GM11168 (cell line): ENCODE measurements around the gene MRPL20.
"Not testable (repeated sequence)": the region's sequence is repeated elsewhere in the genome, so short reads cannot be mapped to it uniquely, and the experiment has no call there.

Source experiments
- in situ Hi-C: fragments of 300-500 bp; cut with MboI; formaldehyde crosslinking; loops from one replicate; pipeline ENCODE4 v1.12.0; 2022; ENCODE audit warnings: low sequenced_read_pairs; ENCODE audit not compliant: unreplicated experiment

The MRPL20 gene

DNA sequence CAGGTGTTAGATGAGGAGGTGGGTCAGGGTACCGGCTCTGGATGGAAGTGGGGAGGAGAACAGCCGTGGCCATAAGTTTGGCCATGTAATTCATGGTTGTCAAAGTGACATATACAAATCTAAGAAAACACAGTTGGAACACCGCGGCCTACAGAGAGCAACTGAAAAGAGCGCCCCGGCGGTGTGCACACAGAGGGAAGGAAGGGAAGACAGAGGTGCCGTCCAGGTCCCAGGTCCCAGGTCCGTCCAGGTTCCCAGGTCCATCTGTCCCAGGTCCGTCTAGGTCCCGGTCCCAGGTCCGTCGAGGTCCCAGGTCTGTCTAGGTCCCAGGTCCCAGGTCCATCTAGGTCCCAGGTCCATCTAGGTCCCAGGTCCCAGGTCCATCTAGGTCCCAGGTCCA is 4.5 kb upstream of the MRPL20 start:
- in situ Hi-C loops: no loop called here

DNA sequence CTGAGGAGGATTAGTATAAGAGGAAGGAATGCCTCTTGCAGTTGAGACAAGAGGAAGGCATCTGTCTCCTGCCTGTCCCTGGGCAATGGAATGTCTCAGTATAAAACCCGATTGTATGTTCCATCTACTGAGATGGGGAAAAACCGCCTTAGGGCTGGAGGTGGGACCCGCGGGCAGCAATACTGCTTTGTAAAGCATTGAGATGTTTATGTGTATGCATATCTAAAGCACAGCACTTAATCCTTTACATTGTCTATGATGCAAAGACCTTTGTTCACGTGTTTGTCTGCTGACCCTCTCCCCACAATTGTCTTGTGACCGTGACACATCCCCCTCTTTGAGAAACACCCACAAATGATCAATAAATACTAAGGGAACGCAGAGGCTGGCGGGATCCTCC is 3.1 kb upstream of the MRPL20 start:
- in situ Hi-C loops: not testable (repeated sequence)

DNA sequence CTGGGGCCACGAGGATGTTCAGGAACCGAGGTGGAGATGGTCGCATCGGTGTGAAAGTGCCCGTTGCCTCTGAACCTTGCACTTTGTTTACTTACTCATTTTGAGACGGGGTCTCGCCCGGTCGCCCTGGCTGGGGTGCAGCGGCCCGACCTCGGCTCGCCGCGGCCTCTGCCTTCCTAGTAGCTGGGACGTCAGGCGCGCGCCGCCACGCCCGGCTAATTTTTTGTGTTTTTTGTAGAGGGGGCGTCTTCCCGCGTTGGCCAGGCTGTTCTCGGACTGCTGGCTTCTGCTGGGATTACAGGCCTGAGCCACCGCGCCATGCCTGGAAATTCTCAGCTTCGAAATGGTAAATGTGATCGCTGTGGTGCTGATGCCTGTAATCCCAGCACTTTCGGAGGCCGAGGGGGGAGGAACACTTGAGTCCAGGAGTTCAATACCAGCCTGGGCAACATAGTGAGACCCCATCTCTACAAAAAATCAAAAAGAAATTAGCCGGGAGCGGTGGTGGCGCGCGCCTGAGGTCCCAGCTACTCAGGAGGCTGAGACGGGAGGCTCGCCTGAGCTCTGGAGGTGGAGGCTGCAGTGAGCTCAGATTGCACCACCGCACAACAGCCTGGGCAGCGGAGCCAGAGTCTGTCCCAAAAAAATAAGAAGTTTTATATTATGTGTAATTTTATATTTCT is 684 bp upstream of the MRPL20 start:
- in situ Hi-C loops: no loop called here

DNA sequence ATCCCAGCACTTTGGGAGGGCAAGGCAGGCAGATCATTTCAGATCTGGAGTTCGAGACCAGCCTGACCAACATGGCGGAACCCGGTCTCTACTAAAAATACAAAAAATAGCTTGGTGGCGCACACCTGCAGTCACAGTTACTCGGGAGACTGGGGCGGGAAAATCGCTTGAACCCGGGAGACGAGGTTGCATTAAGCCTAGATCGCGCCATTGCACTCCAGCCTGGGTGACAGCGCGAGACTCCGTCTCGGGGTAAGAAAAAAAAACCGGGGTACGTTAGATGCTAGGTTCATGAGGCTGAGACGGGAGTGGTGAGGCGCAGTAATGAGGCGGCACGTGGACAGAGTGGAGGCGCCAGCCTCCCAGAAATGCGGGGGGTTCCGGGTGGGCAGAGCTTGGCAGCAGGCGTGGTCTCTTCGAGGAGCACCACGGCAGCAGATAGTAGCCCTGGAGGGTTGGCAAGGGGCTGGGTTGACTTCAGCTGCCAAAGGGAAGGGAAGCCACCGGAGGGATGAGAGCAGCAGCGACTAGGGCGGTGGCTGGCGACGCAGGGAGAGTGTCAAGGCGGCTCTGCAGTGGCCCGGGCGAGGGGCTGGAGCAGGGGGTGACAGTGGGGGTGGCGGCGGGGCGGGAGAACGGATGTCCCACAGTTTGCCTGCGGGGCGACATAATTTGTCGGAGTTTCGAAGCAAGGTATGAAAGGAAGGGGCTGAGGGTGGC is 832 bp downstream of the MRPL20 start:
- in situ Hi-C loops: no loop called here

DNA sequence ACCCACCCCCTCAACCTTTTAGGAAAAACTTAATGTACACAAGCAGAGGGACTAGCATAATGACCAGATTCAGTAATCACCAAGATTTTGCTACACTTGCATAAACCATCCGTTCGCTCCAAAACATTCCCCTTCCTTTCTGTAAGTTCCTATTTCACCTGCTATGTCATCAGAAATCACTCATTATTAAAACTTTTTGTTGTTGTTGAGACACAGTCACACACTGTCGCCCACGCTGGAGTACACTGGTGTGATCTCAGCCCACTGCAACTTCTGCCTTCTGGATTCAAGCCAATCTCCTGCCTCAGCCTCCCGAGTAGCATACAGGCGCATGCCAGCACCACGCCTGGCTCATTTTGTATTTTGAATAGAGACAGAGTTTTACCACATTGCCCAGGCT is 3.4 kb downstream of the MRPL20 start:
- in situ Hi-C loops: no loop called here

DNA sequence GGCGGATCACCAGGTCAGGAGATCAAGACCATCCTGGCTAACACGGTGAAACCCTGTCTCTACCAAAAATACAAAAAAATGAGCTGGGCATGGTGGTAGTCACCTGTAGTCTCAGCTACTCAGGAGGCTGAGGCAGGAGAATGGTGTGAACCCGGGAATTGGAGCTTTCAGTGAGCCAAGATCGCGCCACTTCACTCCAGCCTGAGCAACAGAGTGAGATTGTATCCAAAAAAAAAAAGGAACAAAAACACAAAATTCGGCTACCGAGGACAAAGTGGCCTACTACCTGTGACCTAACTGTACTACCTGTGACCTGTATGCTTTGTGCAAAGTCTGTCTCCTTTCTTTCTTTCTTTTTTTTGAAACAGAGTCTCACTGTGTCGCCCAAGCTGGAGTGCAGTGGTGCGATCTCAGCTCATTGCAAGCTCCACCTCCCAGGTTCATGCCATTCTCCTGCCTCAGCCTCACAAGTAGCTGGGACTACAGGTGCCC is 4.1 kb downstream of the MRPL20 start:
- in situ Hi-C loops: not testable (repeated sequence)

DNA sequence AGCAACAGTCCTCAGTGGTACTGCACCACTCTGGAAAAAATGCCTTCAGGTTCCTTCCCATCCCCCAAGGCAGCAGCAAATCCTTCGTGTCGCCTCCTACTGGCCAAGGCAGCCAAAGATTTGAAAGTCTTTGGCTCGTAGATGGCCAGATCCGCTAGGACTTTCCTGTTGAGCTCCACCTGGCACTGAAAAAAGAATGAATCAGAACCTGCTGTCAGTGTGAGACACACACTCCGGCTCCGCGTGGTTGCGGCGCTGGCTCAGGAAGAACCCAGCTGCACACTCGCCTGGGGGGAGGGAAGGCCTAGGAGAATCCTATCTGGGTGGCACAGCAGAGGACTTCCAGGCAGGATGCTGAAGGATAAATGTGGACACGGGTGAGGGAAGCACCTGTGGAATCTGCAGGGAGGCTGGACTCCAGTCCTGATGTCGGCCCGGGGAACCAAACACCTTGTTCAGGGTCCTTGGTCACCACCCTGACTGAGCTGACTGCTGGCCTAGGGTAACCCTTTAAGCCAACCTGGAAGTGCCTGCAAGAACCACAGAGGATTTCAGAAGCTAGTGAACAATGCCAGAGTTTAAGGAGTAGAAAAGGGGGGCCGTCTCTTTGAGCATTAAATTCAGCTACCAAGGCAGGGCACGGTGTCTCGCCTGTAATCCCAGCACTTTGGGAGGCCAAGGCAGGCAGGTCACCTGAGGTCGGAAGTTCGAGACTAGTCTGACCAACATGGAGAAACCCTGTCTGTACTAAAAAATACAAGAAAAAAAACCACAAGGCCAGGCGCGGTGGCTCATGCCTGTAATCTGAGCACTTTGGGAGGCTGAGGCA is 4.8 kb downstream of the MRPL20 start:
- in situ Hi-C loops: no loop called here

DNA sequence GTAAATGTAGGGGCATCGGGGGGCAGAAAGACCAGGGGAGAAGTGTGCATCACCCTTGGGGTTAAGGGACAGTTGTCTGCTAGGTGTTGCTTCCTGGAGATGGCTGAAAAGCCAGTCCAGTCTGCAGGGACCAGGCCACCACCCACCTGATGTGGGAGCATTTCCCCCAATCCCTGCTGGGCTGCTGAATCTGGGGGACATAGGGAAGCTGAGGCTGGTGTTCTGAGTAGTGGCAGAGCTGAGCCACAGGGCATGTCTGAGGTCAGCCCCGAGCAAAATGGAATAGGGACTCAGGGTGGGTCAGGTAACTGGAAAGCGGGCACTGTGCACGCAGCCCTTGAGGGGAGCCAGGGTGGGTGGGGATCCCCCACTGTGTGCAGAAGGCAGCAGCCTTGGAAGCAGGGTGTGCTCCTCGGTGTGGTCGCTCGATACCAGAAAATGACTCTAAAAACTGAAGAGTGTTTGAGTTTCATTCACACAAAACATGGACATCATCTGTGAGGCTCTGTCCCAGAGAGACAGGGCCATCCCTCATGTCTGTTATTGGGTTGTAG is 5.6 kb downstream of the MRPL20 start:
- in situ Hi-C loops: no loop called here

DNA sequence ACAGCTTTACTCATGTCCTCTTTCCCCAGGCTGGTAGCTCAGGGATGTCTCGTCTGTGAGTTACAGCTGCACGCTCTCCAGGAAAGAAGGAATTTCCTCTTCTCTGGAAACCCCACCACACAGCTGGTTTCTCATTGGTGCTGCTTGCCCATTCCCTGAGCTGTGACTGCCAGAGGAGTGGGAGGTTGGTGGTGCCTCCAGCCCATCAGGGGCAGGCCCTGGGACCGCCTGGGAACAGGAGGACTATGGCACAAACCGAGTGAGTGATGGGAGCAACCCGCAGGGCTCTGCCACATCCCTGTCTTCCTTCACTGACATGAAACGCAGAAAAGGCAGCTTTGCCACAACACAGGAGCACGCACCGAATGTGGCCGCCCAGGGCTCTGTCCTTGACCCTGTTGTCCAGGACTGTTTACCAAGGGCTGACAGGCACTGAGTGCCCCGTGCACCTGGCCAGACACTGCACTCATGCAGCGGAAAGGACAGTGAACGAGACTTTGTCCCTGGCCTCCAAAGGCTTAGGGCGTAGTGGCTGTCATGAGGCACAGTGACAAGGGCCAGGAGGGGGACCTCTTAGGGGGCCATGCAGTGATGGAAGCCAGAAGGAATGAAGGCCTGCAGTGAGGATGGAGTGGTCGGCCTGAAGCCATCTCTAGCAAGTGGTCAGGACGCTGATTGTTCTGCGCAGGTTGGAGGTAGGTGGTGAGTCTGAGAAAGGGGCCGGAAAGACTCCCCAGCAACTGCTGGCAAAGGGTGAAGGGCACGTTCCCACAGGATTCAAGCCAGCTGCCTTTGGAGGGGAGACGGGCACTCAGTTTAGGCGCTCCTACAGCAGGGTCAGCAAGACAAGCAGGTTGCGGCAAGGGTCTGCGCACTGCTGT is 6.3 kb downstream of the MRPL20 start:
- in situ Hi-C loops: no loop called here

DNA sequence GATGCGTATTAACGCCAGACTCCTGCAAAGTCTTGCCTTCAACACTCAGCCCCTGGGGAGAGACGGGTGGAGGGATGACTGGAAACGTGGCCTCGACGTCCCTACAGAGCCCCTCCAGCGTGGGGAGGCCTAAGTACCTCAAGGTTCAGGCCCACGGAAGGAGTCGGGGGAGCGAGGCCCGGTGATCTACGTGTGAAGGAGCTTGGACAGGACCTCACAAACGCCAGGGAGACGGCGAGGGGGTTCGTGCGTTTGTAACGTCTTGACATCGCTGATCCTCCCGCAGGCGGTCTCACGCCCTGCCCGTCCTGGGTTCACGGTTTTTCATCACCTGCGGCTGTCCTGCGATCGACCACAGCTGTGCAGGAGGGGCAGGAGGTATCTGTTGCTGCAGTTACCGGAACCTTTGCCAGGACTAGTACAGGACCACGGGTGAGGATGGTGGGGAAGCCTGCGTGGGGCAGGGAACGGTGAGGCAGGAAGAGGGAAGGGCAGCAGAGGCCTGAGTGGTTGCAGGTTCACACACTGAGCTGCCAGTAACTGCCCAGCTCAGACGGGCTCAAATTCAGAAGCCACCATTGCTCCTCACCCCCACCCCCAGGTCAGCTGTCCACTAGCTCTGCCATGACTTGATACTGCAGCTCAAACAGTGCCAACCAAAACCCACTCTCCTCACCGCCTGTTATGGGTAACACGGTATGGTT is 7.1 kb downstream of the MRPL20 start:
- in situ Hi-C loops: no loop called here

DNA sequence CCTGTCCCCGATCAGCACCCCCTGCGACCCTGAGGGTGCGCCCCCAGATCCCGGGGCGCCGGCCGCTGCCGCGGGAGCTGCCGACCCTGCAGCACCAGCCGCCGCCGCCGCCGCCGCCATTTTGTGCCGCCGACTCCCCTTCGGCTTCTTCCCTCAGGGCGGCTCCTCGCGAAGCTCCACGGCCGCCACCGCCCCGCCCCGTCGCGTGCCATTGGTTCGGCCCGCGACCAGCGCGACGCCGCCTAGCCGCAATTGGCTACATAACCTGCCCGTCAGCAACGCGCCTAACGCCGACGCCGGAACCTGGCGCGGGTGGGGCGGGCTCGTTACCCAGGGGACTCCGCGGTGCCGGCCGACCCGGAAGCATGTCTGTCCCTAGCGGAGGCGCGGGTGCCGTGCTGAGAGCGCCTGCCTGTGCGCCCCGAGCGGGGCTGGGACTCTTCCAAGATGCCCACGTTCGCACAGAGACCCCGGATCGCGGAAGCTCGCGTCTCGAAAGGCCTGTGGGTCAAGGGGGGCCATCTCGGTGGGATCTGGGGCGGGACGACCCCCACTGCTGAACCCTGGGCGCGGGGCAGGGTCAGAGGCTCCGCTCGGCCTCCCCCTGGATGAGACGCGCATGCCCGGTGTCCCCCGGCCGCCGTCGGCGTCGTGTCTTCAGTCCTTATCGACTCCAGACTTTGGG is 7.8 kb downstream of the MRPL20 start, which contains the start of gene CCNL2:
Gene CCNL2 (minus strand): TSS at position 149 of the 685 bp plus-strand sequence. CDS start 29 bp downstream, at position 120.
- in situ Hi-C loops: no loop called here

DNA sequence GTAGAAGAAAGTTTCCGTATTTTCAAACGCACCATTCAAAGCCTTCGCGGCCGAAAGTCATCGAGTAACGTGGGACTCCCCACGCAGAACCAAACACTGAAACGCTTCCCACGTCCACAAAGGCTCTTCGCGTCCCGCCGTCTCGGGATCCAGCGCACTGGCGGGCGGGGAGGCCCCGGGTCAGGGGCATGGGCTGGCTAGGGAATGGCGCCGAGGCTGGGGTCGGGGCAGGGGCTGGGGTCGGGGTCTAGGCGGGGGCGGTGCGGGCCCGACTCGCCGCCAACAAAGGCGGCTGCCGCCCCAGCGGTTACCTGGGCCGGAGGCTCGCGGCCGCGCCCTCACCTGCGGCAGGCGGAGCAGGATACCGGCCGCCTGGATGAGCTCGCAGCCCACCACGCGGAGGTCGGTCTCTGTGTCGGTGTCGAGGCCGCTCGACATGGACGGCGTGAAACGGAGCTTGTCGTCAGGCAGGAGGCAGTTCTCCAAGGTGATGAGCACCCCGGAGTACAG is 8.4 kb downstream of the MRPL20 start:
- in situ Hi-C loops: no loop called here

DNA sequence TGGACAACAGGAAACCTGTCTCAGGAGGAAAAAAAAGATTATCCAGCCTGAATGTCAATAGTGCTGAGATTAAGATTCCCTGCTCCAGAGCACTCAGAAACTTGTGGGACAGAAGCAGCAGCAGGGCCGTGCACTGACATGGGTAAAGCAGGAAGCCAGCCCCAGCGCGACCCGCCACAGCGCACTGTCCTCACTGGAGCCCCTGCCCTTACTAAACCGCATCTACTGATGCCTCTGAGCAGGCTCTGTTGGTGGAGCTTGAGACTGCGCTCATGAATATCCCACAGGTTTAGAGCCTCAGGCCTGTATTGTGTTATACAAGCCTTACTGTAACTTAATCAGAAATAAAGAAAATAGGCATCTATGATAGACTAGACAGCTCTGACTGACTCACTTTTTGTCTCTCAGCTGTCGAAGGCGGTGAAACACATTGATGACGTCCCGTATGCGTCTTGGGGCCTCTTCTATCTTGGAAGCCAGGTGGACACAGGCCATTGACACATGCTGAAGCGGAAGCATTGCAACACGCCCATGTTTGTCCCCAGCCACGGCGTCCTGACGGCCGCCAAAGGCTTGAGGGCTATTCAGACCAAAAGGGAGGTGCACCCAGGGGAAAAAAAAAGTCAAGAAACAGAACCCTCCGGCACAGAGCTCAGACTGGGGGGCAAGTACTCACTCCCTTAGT is 9.1 kb downstream of the MRPL20 start:
- in situ Hi-C loops: no loop called here

DNA sequence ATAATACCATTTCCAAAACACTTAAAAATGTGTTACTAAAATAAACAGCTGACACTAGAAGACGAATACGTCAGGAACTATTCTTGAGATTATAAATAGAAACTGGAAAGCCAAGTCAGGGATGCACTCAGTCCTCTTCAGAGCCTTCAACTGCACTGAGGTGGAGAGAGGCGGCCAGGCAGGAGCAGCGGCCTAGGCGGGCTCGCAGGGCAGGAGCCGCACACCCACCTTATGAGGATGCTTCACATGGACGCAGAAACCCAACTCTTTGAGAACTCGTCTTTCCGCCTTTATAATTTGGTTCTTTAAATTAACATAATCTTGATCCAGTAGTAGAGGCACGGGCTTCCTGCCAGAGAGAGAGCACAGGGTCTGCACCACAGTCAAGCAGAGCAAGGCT is 11.9 kb downstream of the MRPL20 start:
- in situ Hi-C loops: no loop called here

DNA sequence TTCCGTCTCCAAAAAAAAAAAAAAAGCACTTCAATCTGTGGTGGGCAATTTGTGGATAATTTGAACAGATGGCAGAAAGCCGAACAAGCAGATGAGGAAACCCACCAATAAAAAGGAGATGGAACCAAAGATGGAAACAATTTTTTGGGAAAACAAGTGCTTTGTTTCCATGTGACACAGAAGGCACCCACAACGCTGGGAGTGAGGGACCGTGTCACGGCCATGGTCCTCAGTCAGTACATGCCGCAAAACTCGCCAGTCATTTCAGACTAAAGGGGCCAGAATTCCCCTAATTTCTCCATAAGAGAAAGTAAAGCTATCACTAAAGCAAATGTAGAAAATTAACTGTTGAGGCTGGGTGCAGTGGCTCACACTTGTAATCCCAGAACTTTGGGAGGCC is 13.0 kb downstream of the MRPL20 start:
- in situ Hi-C loops: no loop called here

DNA sequence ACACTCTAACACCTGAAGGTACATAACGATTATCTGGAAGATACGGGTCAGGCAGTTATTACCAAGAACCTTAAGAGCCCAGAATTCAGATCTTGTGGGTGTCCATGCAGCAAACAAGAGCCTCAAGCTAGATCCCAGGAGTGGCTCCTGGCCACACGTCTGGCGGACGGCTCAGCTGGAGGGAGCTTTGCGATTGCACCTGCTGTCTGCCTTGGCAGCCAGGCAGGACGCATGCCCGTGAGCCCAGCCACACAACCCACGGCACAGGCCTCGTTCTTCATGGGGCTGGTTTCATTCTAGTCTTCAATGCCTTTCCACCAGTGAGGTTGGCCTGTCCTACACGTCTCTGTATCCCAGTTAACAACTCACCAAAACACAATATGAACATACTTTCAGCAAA is 13.7 kb downstream of the MRPL20 start:
- in situ Hi-C loops: no loop called here

DNA sequence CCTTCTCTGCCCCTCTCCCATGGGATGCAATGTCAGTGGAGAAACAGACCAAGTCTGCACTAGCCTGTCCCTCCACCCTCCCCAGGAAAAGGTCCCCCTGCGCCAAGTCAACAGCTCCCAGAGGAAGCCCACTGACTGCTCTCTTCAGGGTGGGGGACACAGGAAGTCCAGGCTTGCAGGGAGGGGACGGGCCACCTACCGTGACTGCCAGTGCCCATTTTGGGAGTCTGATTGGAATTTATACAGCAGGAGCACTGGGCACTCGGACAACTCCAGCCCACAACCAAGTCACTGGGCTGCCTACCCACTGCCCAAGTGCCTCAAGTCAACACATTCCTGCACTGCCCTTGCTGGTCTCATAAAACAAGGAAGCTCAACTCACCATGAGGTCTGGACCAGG is 14.1 kb downstream of the MRPL20 start:
- in situ Hi-C loops: no loop called here

DNA sequence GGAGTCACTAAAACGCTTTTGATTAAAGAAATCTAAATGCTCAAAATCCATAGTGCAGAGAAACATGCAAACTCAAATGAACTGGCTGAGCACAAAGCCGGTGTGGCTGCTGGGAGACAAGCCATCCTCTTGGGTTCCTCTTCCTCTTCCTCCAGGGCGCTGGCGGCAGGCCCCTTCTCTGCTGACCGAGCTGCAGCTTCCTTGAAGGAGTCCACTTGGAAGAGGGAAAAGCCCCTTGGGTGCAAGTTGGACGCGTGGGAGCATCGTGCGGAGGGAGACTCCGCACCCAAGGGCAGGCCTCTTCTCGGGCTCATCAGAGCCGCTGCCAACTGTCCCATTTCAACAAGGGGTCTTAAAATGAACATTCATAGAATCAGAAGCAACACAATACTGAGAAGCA is 15.9 kb downstream of the MRPL20 start:
- in situ Hi-C loops: no loop called here
